H9 (cell line): ENCODE data around the gene LAMP2. TPM values are rescaled to one million over a fixed set of nuclear protein-coding genes. Genes with fewer than 3 reads are reported as not detected.

Source experiments
- DNase-seq: peaks from one replicate; pipeline ENCODE4 v3.0.0-alpha.2; 2017
- H2AFZ ChIP-seq: one replicate; pipeline ENCODE4 v1.6.1; 2013; ENCODE audit warnings: mild to moderate bottlenecking, low read length, control low read depth, moderate library complexity
- H2AK5ac ChIP-seq: 2 replicates; pipeline ENCODE4 v1.6.1; 2013; ENCODE audit warnings: low read length, control low read depth, mixed read lengths; ENCODE audit not compliant: insufficient read length
- H2BK120ac ChIP-seq: one replicate; pipeline ENCODE4 v1.6.1; 2013; ENCODE audit warnings: low read depth, mild to moderate bottlenecking, low read length, control low read depth, inconsistent platforms; ENCODE audit not compliant: poor library complexity, severe bottlenecking
- H2BK12ac ChIP-seq: 2 replicates; pipeline ENCODE4 v1.6.1; 2013; ENCODE audit warnings: low read length, control low read depth, mixed read lengths, low read depth; ENCODE audit not compliant: insufficient read length
- H2BK15ac ChIP-seq: 2 replicates; pipeline ENCODE4 v1.6.1; 2013; ENCODE audit warnings: low read depth, low read length, control low read depth
- H2BK20ac ChIP-seq: one replicate; pipeline ENCODE4 v1.6.1; 2013; ENCODE audit warnings: low read depth, mild to moderate bottlenecking, low read length, control low read depth, inconsistent platforms; ENCODE audit not compliant: poor library complexity, severe bottlenecking
- H2BK5ac ChIP-seq: 2 replicates; pipeline ENCODE4 v1.6.1; 2013; ENCODE audit warnings: low read length, control low read depth, mixed read lengths; ENCODE audit not compliant: insufficient read length
- H3K14ac ChIP-seq: 2 replicates; pipeline ENCODE4 v1.6.1; 2013; ENCODE audit warnings: low read length, control low read depth; ENCODE audit not compliant: insufficient read depth
- H3K18ac ChIP-seq: 2 replicates; pipeline ENCODE4 v1.6.1; 2013; ENCODE audit warnings: low read depth, mild to moderate bottlenecking, mixed read lengths, low read length, control low read depth; ENCODE audit not compliant: insufficient read length
- H3K23ac ChIP-seq: 2 replicates; pipeline ENCODE4 v1.6.1; 2013; ENCODE audit warnings: low read length, control low read depth, mixed read lengths, low read depth; ENCODE audit not compliant: insufficient read length
- H3K23me2 ChIP-seq: 2 replicates; pipeline ENCODE4 v1.6.1; 2013; ENCODE audit warnings: low read depth, mild to moderate bottlenecking, mixed read lengths, low read length, control low read depth; ENCODE audit not compliant: insufficient read length, poor library complexity, severe bottlenecking
- H3K27ac ChIP-seq: 2 replicates; pipeline ENCODE4 v1.5.1; 2013; ENCODE audit warnings: low read length, control low read depth, mixed read lengths, low read depth; ENCODE audit not compliant: insufficient read length
- H3K27me3 ChIP-seq: 2 replicates; pipeline ENCODE4 v1.6.1; 2013; ENCODE audit warnings: low read length, control low read depth, inconsistent platforms; ENCODE audit not compliant: insufficient read depth
- H3K4ac ChIP-seq: 2 replicates; pipeline ENCODE4 v1.6.1; 2013; ENCODE audit warnings: low read depth, mild to moderate bottlenecking, control low read depth, inconsistent platforms, low read length, moderate library complexity
- H3K4me1 ChIP-seq: 2 replicates; pipeline ENCODE4 v1.6.1; 2013; ENCODE audit warnings: low read length, control low read depth, inconsistent platforms; ENCODE audit not compliant: insufficient read depth
- H3K4me2 ChIP-seq: 2 replicates; pipeline ENCODE4 v1.6.1; 2013; ENCODE audit warnings: low read length, control low read depth, mixed read lengths; ENCODE audit not compliant: insufficient read length, insufficient read depth
- H3K56ac ChIP-seq: 2 replicates; pipeline ENCODE4 v1.6.1; 2013; ENCODE audit warnings: low read depth, mild to moderate bottlenecking, mixed read lengths, low read length, control low read depth; ENCODE audit not compliant: insufficient read length
- H3K79me1 ChIP-seq: 2 replicates; pipeline ENCODE4 v1.6.1; 2013; ENCODE audit warnings: low read depth, mild to moderate bottlenecking, moderate library complexity, low read length, control low read depth, inconsistent platforms; ENCODE audit not compliant: insufficient read depth, poor library complexity, severe bottlenecking
- H3K79me2 ChIP-seq: 2 replicates; pipeline ENCODE4 v1.6.1; 2013; ENCODE audit warnings: low read length, control low read depth, inconsistent platforms; ENCODE audit not compliant: insufficient read depth
- H3K9ac ChIP-seq: 2 replicates; pipeline ENCODE4 v1.6.1; 2013; ENCODE audit warnings: low read length, control low read depth, mixed read lengths; ENCODE audit not compliant: insufficient read length; ENCODE audit errors: extremely low read depth
- H3K9me3 ChIP-seq: one replicate; pipeline ENCODE4 v1.6.1; 2013; ENCODE audit warnings: low read depth, low read length, inconsistent platforms; ENCODE audit not compliant: control insufficient read depth
- H3T11ph ChIP-seq: one replicate; pipeline ENCODE4 v1.6.1; 2013; ENCODE audit warnings: mild to moderate bottlenecking, low read length, control low read depth, inconsistent platforms
- H4K20me1 ChIP-seq: one replicate; pipeline ENCODE4 v1.6.1; 2013; ENCODE audit not compliant: control insufficient read depth, insufficient read length, insufficient read depth
- H4K5ac ChIP-seq: 2 replicates; pipeline ENCODE4 v1.6.1; 2013; ENCODE audit warnings: low read depth, mild to moderate bottlenecking, mixed read lengths, low read length, control low read depth; ENCODE audit not compliant: insufficient read length
- H4K8ac ChIP-seq: replicated peaks from 2 replicates; pipeline ENCODE4 v1.6.1; 2013; ENCODE audit warnings: low read length, control low read depth, mixed read lengths, low read depth; ENCODE audit not compliant: insufficient read length
- H4K91ac ChIP-seq: 2 replicates; pipeline ENCODE4 v1.6.1; 2013; ENCODE audit warnings: low read depth, mild to moderate bottlenecking, moderate library complexity, mixed read lengths, low read length, control low read depth; ENCODE audit not compliant: insufficient read length
- H3K27ac Mint-ChIP-seq, 3 experiments: 2 replicates in 2 of 3; 3 replicates in 1 of 3; pipeline ENCODE4 v1.8.0; 2020 to 2021; ENCODE audit warnings: mixed read lengths in 3 of 3, mild to moderate bottlenecking in 1 of 3, moderate library complexity in 1 of 3
- H3K27me3 Mint-ChIP-seq: 2 replicates; pipeline ENCODE4 v1.8.0; 2021; ENCODE audit warnings: low read depth, mild to moderate bottlenecking, moderate library complexity, mixed read lengths
- H3K36me3 Mint-ChIP-seq, 3 experiments: 2 replicates in 2 of 3; 3 replicates in 1 of 3; pipeline ENCODE4 v1.8.0; 2020 to 2021; ENCODE audit warnings: low read depth in 3 of 3, mixed read lengths in 3 of 3; ENCODE audit not compliant: insufficient read depth in 1 of 3
- H3K4me1 Mint-ChIP-seq, 2 experiments: 2 replicates each; pipeline ENCODE4 v1.8.0; 2020; ENCODE audit warnings: mixed read lengths in 2 of 2
- H3K4me3 Mint-ChIP-seq, 2 experiments: 2 replicates in 1 of 2; 3 replicates in 1 of 2; pipeline ENCODE4 v1.8.0; 2020 to 2021; ENCODE audit warnings: mild to moderate bottlenecking in 2 of 2, mixed read lengths in 2 of 2, moderate library complexity in 1 of 2
- H3K9me3 Mint-ChIP-seq, 2 experiments: 2 replicates in 1 of 2; 3 replicates in 1 of 2; pipeline ENCODE4 v1.8.0; 2020; ENCODE audit warnings: mild to moderate bottlenecking in 2 of 2, mixed read lengths in 2 of 2, moderate library complexity in 1 of 2
- WGBS: extraction: QIAGEN DNeasy Blood & Tissue Kit; methylation state at CpG from one replicate; pipeline ENCODE4 v1.1.7; 2013; ENCODE audit warnings: missing lambda C conversion rate, low lambda C conversion rate, mixed read lengths; ENCODE audit not compliant: insufficient read length; ENCODE audit errors: extremely low coverage; 5-methylcytosine and 5-hydroxymethylcytosine counted together
- total RNA-seq: library from RNA; stranded (reverse); gene quantifications from 2 replicates; pipeline ENCODE4 v1.2.1, GENCODE V29; 2021
- TF ChIP-seq, protein P1 (sequence below): fragments of 200-600 bp; sonication (generic); conservative IDR thresholded peaks from 3 replicates; pipeline ENCODE4 v1.8.0; 2021; ENCODE audit warnings: antibody characterized with exemption, mild to moderate bottlenecking

Gene LAMP2
- total RNA-seq, 1 experiment from 2014 or later: 27.7 TPM

DNA sequence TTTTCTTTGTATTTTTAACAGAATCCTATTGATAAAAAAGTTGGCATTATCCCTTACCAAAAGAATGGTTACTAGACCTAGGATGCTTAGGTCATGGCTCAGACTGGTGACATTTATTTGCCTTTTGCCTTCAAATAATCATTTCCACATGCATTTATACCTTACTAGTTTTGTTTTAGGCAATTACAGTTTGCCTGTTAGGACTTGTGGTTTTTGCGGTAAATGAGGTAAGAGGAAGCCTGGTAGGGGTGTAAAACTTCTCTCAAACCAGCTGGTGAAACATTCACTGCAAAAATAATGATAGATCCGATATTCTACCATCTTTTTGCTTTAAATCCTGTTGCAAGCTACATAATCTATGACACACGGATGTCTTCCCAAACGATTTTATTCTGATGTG lies 12.1 kb downstream of the LAMP2 start:
- Histone ChIP-seq H3K56ac (no peak overlapping the region), H3K4me1 (no peaks in the 10 kb centered on the region), H4K20me1 (no peaks in the 10 kb centered on the region), H3K79me1 (no peaks in the 10 kb centered on the region), H4K91ac (no peak overlapping the region), H2AK5ac (no peak overlapping the region), H3K23me2 (no peaks in the 10 kb centered on the region), H3T11ph (no peak overlapping the region), H2AFZ (no peak overlapping the region), H4K8ac (no peak overlapping the region), H3K14ac (no peak overlapping the region), H2BK15ac (no peak overlapping the region), H3K27me3 (no peaks in the 10 kb centered on the region), H2BK20ac (no peak overlapping the region), H2BK5ac (no peak overlapping the region), H3K4me2 (no peak overlapping the region), H3K23ac (no peak overlapping the region), H3K18ac (no peak overlapping the region), H3K9ac (no peak overlapping the region), H2BK12ac (no peak overlapping the region), H3K4ac (no peak overlapping the region), H4K5ac (no peak overlapping the region), H2BK120ac (no peak overlapping the region), H3K79me2 (no peaks in the 10 kb centered on the region), H3K27ac (no peak overlapping the region), H3K9me3 (peaks cover 13% of the 10 kb centered on the region)
- DNase-seq: no peak
- TF ChIP-seq, protein P1, sequence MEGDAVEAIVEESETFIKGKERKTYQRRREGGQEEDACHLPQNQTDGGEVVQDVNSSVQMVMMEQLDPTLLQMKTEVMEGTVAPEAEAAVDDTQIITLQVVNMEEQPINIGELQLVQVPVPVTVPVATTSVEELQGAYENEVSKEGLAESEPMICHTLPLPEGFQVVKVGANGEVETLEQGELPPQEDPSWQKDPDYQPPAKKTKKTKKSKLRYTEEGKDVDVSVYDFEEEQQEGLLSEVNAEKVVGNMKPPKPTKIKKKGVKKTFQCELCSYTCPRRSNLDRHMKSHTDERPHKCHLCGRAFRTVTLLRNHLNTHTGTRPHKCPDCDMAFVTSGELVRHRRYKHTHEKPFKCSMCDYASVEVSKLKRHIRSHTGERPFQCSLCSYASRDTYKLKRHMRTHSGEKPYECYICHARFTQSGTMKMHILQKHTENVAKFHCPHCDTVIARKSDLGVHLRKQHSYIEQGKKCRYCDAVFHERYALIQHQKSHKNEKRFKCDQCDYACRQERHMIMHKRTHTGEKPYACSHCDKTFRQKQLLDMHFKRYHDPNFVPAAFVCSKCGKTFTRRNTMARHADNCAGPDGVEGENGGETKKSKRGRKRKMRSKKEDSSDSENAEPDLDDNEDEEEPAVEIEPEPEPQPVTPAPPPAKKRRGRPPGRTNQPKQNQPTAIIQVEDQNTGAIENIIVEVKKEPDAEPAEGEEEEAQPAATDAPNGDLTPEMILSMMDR: no peak
- H3K4me3 Mint-ChIP-seq: no peak overlapping the region
- WGBS: no CpG with 5 or more reads among the region's 4 CpGs
- H3K4me1 Mint-ChIP-seq: peaks cover 5 to 10% of the 10 kb centered on the region in 2 experiments; a peak in 3 of 4 replicates
- H3K9me3 Mint-ChIP-seq: peaks cover 46 to 55% of the 10 kb centered on the region in 2 experiments
- H3K27me3 Mint-ChIP-seq: no peaks in the 10 kb centered on the region
- H3K36me3 Mint-ChIP-seq: peaks cover 1 to 14% (median 13%) of the 10 kb centered on the region in 3 experiments
- H3K27ac Mint-ChIP-seq: no peak overlapping the region
